Skeletal muscle tissue (tissue), 4 donors: ENCODE results near the gene PITPNC1. TPM values are rescaled to one million over a fixed set of nuclear protein-coding genes. Genes with fewer than 3 reads are reported as not detected.
A peak's percentile ranks its signal among the peaks of the same experiment; 100 is the strongest.
"Not testable (repeated sequence)": the region's sequence is repeated elsewhere in the genome, so short reads cannot be mapped to it uniquely, and the experiment has no call there.

Experiments
- H3K27ac ChIP-seq: one replicate; pipeline ENCODE4 v1.7.0; 2013; ENCODE audit warnings: mild to moderate bottlenecking, low read depth, low read length, inconsistent platforms
- H3K27me3 ChIP-seq, 3 donors: one replicate each; pipeline ENCODE4 v1.7.0; 2013; ENCODE audit warnings: low read length in 3 of 3; ENCODE audit not compliant: control insufficient read depth in 3 of 3, insufficient read depth in 3 of 3
- H3K36me3 ChIP-seq, 3 donors: one replicate each; pipeline ENCODE4 v1.7.0; 2013; ENCODE audit warnings: low read length in 3 of 3; ENCODE audit not compliant: control insufficient read depth in 3 of 3, insufficient read depth in 3 of 3
- H3K4me1 ChIP-seq, 3 donors: one replicate each; pipeline ENCODE4 v1.7.0; 2013; ENCODE audit warnings: low read length in 3 of 3, mild to moderate bottlenecking in 3 of 3; ENCODE audit not compliant: control insufficient read depth in 3 of 3, insufficient read depth in 3 of 3
- H3K4me3 ChIP-seq, 3 donors: one replicate each; pipeline ENCODE4 v1.7.0; 2013; ENCODE audit warnings: low read length in 3 of 3
- H3K9ac ChIP-seq, 3 donors: one replicate each; pipeline ENCODE4 v1.7.0; 2013; ENCODE audit warnings: low read length in 3 of 3, mild to moderate bottlenecking in 3 of 3, moderate library complexity in 2 of 3, low read depth in 1 of 3
- H3K9me3 ChIP-seq, 3 donors: one replicate each; pipeline ENCODE4 v1.7.0; 2013; ENCODE audit warnings: low read length in 3 of 3; ENCODE audit not compliant: control insufficient read depth in 3 of 3
- total RNA-seq: library from RNA; depleted of rRNA; stranded (reverse); fragments of >200 nt; gene quantifications from one replicate; pipeline ENCODE4 v1.2.3, GENCODE V29; 2014
- donor health status: Osteomylitis.

PITPNC1 gene
- total RNA-seq, 1 donor from 2014 or later, result 9.4 TPM

- not testable (repeated sequence) for H3K9ac ChIP-seq, H3K9me3 ChIP-seq, H3K36me3 ChIP-seq, H3K4me1 ChIP-seq, H3K27me3 ChIP-seq, H3K27ac ChIP-seq, H3K4me3 ChIP-seq
Observed at GRCh38 chr17:67630836-67631235, 253.8 kb downstream of the PITPNC1 start.

DNA sequence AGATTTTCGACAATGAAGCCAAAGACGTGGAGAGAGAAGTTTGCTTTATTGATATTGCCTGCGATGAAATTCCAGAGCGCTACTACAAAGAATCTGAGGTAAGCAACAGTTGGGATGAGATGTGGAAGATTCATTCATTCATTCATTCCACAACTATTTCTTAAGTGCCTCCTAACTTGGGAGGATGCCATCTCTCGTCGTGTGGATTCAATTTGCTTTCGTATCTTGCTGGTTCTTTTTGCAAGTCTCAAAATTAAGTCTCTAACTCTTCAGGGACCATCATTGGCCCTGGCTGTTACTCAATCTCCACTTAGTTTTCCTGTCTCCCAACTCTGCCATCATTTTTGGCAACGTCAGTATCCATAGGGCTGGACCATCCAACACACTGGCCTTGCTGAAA, 255.1 kb downstream of the PITPNC1 start:
- no peak overlapping the region for H3K9ac ChIP-seq
- H3K4me1 ChIP-seq, result peaks cover 0 to 5% (median 0%) of the 10 kb centered on the region in 3 donors
- H3K27ac ChIP-seq, result no peak overlapping the region
- no peak overlapping the region for H3K4me3 ChIP-seq
- no peaks in the 10 kb centered on the region for H3K9me3 ChIP-seq
- H3K27me3 ChIP-seq, result no peaks in the 10 kb centered on the region
- no peaks in the 10 kb centered on the region for H3K36me3 ChIP-seq

GRCh38 chr17:67633751-67634211, 256.7 kb downstream of the PITPNC1 start:
- Histone ChIP-seq H3K9ac (no peak overlapping the region), H3K4me3 (no peak overlapping the region), H3K9me3 (no peaks in the 10 kb centered on the region), H3K36me3 (no peaks in the 10 kb centered on the region), H3K27ac (peak overlapping the region; percentile 65), H3K4me1 (peaks cover 0 to 5% (median 0%) of the 10 kb centered on the region in 3 donors), H3K27me3 (no peaks in the 10 kb centered on the region)

DNA sequence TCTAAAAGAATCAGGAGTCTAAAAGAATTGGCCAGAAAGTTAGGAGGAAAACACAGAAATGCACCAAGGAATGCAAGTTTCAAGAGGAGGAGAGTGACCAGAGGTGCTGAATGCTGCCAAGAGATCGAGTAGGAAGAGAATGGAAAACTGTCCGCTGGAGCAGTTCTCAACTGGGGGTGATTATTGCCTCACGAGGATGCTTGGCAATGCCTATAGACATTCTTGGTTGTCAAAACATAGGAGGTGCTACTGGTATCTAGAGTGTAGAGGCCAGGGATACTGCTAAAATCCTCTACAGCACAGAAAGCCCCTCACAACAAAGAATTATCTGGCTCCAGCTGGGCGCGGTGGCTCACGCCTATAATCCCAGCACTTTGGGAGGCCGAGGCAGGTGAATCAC, 258.6 kb downstream of the PITPNC1 start:
- Histone ChIP-seq H3K27me3 (no peaks in the 10 kb centered on the region), H3K4me3 (no peak overlapping the region), H3K9me3 (no peaks in the 10 kb centered on the region), H3K4me1 (peaks cover 0 to 5% (median 0%) of the 10 kb centered on the region in 3 donors), H3K36me3 (no peaks in the 10 kb centered on the region), H3K27ac (no peak overlapping the region), H3K9ac (no peak overlapping the region)

- Histone ChIP-seq H3K36me3 (no peaks in the 10 kb centered on the region), H3K4me3 (no peak overlapping the region), H3K27ac (no peak overlapping the region), H3K9ac (no peak overlapping the region), H3K9me3 (no peaks in the 10 kb centered on the region), H3K27me3 (no peaks in the 10 kb centered on the region), H3K4me1 (peaks cover 0 to 5% (median 0%) of the 10 kb centered on the region in 3 donors)
Observed at GRCh38 chr17:67636312-67636711, 259.2 kb downstream of the PITPNC1 start.

GRCh38 chr17:67636834-67637520, 259.9 kb downstream of the PITPNC1 start:
- Histone ChIP-seq H3K36me3 (no peaks in the 10 kb centered on the region), H3K4me1 (peaks cover 0 to 5% (median 0%) of the 10 kb centered on the region in 3 donors), H3K9me3 (no peaks in the 10 kb centered on the region), H3K27me3 (no peaks in the 10 kb centered on the region), H3K27ac (no peak overlapping the region), H3K9ac (no peak overlapping the region), H3K4me3 (no peak overlapping the region)

DNA sequence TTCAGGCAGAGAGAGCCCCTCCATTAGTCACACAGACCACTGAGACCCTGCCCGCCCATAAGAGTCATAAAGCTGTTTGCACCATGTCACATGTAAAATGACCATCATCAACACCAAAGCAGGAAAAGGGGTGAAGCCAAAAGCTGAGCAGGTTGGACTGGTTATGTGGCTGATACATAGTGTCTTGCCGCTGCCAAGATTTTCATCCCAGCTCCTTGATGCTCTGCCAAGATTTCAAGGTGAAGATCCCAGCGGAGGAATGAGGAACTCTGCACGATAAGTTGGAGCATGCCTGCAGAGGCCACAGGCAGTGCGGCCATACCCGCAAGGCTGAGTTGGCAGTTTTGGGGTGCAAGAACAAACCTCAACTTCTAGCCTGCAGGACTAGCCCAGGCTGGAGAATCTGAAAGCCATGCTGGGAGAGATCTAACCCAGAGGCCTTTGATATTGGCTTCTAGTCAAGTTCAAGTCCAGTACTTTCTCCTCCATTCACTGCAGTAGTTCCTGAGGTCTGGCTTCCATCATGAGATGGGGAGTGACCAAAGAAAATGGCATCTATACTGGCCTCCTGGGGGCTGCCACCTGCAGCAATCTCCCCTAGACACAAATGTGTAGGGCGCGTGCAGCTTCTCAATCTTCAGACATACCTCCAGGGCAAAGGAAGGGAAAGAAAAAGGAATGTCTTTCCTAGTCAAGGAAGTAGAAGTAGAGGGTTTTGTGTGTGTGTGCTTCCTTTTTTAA, 261.0 kb downstream of the PITPNC1 start:
- H3K27me3 ChIP-seq, result no peaks in the 10 kb centered on the region
- H3K4me3 ChIP-seq, result no peak overlapping the region
- H3K9me3 ChIP-seq, result no peaks in the 10 kb centered on the region
- H3K9ac ChIP-seq, result no peak overlapping the region
- H3K36me3 ChIP-seq, result no peaks in the 10 kb centered on the region
- peaks cover 0 to 5% (median 0%) of the 10 kb centered on the region in 3 donors for H3K4me1 ChIP-seq
- no peak overlapping the region for H3K27ac ChIP-seq

DNA sequence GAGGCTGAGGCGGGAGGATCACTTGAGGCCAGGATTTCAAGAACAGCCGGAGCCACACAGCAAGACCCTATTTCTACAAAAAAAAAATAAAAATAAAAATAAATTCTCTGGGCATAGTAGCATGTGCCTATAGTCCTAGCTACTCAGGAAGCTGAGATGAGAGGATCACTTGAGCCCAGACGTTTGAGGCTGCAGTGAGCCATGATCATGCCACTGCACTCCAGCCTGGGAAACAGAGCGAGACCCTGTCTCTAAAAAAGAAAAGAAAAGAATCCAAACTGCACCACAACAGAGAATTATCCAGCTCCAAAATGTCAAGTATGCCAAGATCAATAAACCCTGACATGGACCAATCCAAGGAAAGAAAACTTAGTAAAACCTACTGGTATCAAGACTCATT, 261.8 kb downstream of the PITPNC1 start:
- H3K9ac ChIP-seq, result no peak overlapping the region
- H3K4me3 ChIP-seq, result no peak overlapping the region
- no peaks in the 10 kb centered on the region for H3K9me3 ChIP-seq
- H3K27ac ChIP-seq, result no peak overlapping the region
- H3K4me1 ChIP-seq, result peaks cover under 1 to 5% (median 4%) of the 10 kb centered on the region in 3 donors
- no peaks in the 10 kb centered on the region for H3K36me3 ChIP-seq
- H3K27me3 ChIP-seq, result no peaks in the 10 kb centered on the region

GRCh38 chr17:67639555-67639954, 262.5 kb downstream of the PITPNC1 start:
- Histone ChIP-seq H3K9me3 (no peaks in the 10 kb centered on the region), H3K27me3 (no peaks in the 10 kb centered on the region), H3K4me1 (peaks cover under 1 to 7% (median 3%) of the 10 kb centered on the region in 3 donors), H3K36me3 (no peaks in the 10 kb centered on the region), H3K9ac (no peak overlapping the region), H3K4me3 (no peak overlapping the region), H3K27ac (no peak overlapping the region)

GRCh38 chr17:67639979-67640378, 262.9 kb downstream of the PITPNC1 start:
- Histone ChIP-seq H3K27me3 (no peaks in the 10 kb centered on the region), H3K4me1 (peaks cover 0 to 7% (median 3%) of the 10 kb centered on the region in 3 donors), H3K9me3 (no peaks in the 10 kb centered on the region), H3K36me3 (no peaks in the 10 kb centered on the region), H3K4me3 (no peak overlapping the region), H3K9ac (no peak overlapping the region), H3K27ac (no peak overlapping the region)
